Epithelial cell of proximal tubule (primary cell): ENCODE data around the gene ATP11A. TPM values are rescaled to one million over a fixed set of nuclear protein-coding genes. Genes with fewer than 3 reads are reported as not detected.
A peak's percentile ranks its signal among the peaks of the same experiment; 100 is the strongest.

Source experiments
- DNase-seq: peaks from one replicate; pipeline ENCODE4 v3.0.0-alpha.2; 2011; ENCODE audit warnings: low read depth
- H3K4me3 ChIP-seq: 2 replicates; pipeline ENCODE4 v1.5.1; 2011; ENCODE audit warnings: low read depth, mild to moderate bottlenecking, low read length
- total RNA-seq: library from RNA; depleted of rRNA; stranded (reverse); fragments of >200 nt; gene quantifications from 2 replicates; pipeline ENCODE4 v1.2.3, GENCODE V29; 2015
- TF ChIP-seq, protein P1 (sequence below): conservative IDR thresholded peaks from 2 replicates; pipeline ENCODE4 v1.5.1; 2012; ENCODE audit warnings: low read depth, mild to moderate bottlenecking, low read length

Gene ATP11A
- total RNA-seq, 1 donor from 2014 or later, result 27.2 TPM

DNA sequence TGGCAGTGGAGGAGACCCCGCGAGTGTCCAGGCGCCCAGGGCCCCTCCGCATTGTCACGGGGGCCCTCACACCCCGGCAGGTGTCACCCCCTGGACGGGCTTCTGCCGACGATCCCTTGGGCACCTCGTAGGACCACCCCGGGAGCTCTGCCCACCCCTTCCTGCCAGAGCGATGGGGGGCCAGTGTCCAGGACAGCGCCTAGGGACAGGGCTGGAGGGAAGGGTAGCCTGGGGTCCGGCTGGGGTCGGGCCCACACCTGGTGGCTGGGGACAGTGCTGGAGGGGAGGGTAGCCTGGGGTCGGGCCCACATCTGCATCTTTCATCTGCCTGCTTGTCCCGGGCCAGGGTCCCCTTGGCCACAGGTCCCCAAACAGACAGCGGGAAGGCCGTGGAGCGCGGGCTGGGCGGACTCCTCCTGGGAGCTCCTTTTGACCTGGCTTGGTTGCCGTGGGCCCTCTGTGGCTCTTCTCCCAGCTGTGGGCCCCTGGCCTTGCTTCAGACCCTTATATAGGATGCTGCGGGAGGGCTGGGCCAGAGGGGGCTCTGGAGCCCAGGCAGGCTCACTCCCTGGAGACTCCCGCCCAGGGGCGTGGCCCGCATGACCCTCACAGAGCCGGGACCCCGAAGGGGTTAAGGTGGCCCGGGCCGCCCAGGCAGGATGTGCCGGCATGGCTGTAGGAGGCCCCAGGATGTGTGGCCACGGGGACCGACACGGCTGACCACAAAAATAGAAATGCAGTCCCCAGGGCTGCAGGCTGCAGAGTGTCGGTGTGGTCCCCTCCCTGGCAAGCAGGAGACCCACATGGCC, 205.0 kb downstream of the ATP11A start:
- DNase-seq, result no peak
- peak overlapping the region; percentile 82 for H3K4me3 ChIP-seq
- TF ChIP-seq, protein P1, sequence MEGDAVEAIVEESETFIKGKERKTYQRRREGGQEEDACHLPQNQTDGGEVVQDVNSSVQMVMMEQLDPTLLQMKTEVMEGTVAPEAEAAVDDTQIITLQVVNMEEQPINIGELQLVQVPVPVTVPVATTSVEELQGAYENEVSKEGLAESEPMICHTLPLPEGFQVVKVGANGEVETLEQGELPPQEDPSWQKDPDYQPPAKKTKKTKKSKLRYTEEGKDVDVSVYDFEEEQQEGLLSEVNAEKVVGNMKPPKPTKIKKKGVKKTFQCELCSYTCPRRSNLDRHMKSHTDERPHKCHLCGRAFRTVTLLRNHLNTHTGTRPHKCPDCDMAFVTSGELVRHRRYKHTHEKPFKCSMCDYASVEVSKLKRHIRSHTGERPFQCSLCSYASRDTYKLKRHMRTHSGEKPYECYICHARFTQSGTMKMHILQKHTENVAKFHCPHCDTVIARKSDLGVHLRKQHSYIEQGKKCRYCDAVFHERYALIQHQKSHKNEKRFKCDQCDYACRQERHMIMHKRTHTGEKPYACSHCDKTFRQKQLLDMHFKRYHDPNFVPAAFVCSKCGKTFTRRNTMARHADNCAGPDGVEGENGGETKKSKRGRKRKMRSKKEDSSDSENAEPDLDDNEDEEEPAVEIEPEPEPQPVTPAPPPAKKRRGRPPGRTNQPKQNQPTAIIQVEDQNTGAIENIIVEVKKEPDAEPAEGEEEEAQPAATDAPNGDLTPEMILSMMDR, result no peak

DNA sequence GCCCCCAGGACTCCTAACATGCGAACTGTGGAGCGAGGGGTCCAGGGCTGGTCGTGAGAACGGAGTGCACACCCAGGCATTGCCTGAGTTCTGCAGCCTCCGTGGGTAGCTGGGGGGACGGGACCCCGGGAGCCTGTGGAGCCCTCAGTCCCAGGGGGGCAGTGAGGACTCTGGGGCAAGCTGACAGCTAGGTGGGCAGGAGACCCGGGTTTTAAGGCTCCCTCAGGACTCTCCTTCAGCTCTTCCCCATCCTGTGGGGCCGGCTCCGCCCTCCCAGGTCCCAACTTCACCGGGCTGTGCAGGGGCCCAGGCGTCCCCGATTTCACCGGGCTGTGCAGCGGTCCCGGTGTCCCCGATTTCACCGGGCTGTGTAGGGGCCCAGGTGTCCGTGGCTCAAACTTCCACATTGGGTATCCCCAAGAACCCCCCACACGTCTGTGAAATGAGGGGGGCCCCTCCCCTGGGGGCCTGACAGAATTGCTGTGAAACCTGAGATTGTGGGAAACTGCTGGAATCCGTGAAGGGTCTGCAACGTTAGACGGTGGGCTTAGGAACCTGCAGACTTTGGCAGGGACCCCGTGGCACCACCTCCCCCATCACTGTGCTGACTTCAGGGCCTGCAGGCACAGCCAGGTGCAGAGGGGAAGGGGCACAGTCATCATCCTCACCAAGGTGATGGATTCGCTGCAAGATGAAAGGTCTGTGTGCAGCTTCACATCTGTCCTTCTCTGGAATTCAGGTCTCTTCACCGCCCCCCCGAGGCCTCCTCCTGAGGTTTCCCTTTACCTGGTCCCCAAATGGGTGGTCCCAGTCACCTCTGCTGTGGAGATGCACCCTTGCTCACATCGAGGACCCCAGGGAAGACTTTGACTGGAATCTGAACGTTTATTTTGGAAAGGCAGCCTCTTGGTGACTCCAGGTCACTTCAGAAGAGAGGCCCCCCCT, 206.0 kb downstream of the ATP11A start:
- peak overlapping the region; percentile 82 for H3K4me3 ChIP-seq
- TF ChIP-seq, protein P1, result no peak

DNA sequence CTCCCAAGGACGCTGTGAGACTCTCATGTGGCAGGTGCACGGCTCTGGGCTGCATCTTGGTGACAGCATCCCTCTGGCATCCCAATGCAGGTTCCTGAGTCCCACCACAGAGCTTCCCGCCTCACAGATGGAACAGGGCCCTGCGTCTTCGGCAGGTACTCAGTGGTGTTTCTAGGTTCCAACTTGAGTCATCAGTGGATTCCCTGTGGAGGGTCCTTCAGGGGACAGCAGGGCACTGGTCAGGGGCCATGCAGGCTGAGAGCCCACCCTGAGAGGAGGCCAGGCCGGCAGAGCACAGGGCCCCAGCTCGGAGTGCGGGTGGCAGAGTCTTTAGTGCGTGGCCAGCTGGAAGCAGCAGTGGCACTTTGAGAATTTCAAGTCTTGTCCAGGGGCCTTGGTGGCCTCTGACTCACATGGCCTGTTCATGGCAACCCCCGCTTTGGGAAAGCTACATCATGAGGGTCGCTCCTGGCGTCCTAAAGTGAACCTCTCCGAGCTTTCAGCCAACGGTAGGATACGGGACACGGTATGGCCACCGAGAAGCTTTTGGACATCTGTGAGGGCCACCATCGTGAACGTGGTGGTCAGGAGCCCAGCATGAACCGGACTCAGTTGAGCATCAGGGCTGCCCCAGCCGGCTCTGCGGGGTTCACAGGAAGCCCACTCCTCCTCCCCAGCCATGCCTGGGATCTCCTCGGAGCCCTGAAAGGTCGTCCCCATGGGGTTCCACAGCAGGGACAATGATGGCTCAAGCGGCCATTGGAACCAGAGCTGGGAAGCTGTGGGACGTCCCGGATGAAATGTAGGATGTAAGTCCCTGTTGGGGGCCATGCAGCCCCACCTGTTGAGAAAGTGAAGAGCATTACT, 207.1 kb downstream of the ATP11A start:
- TF ChIP-seq, protein P1, result no peak
- no peak for DNase-seq
- H3K4me3 ChIP-seq, result no peak overlapping the region

More for the DNA sequence above, 206.0 kb downstream of the ATP11A start:
- DNase-seq, result no peak

DNA sequence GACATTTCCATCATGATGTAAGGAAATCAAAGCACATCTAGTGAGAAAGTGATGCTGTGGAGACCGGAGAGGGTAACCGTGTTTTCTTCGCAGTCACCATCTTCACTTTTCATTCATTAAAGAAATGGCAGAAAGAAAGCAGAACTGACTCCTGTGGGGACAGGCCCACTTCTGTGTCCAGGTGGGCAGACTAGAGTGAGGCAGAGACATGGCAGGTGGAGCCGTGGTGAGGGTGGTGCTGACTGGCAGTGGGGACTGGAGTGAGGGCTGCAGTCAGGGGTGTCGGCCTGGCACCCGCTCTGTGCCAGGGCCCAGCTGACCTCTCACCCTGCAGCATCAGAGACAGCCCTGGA, 207.7 kb downstream of the ATP11A start:
- no peak for DNase-seq
- TF ChIP-seq, protein P1, result no peak
- no peak overlapping the region for H3K4me3 ChIP-seq

DNA sequence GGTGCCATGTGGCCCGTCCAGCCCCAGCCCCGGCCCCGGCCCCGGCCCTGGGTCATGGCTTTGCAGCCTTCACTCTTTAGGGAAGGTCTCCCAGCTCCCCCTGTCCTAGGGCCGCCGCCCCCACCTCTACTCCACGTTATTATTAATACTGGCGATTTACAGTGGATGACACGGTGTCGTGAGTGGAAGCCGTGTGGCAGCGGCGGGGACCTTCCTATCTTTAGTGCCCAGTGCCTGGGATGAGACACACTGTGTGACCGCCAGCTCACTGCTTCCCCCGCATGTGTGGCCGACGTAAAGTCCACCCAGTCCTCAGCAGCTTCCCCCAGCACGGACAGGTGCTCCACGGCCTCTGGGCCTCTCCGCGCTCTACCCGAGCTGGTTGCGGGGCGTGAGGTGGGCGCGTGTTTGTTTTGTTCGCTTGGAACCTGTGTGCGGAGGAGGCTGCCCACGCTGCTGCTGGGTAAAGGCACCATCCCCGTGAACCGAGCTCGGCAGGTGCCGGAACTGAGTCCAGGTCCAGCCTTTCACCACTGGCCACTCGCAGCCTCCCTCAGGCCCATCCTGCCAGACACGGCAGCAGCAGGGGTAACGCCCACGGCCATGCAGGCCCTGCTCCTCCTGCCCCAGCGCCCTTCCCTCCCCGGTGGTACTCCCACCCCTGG, 208.2 kb downstream of the ATP11A start:
- no peak overlapping the region for H3K4me3 ChIP-seq
- DNase-seq, result no peak
- TF ChIP-seq, protein P1, result no peak

DNA sequence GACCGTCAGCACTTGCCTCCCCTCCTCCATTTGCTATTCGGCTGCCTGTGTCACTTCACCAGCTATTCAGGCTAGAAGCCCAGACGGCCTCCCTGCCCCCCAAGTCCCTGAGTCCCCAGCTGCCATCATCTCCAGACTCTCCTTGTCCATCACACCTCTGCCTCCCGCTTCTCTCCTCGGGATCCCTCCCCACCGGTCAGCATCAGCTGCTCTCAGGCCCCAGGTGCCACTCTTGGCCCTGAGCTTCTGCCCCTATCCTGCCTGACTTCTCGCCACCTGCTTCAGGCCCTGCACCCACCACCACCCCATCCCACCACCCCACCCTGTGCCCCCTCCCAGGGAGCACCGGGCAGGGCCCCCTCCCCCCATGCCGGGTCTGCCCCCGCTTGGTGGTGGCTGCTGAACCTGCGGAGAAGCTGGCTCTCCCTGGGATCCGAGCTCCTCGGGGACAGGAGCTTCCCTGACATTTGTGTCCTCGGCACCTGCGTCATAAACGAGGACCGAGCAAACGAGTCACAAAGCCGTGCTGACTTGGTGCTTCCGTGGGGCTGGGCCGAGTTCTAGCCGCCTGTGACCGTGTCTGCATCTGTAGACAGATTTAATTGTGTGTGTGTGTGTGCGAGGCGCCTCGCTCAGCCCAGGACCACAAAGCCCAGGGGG, 208.9 kb downstream of the ATP11A start:
- no peak for DNase-seq
- no peak overlapping the region for H3K4me3 ChIP-seq
- TF ChIP-seq, protein P1, result no peak
